GM18526 (cell line): ENCODE measurements around the gene LDHAL6A.

Source experiments
- POLR2A ChIP-seq: IDR thresholded peaks from 3 replicates; pipeline ENCODE4 v1.6.1; 2011; ENCODE audit not compliant: insufficient read length; ENCODE audit errors: extremely low read depth

Gene LDHAL6A

DNA sequence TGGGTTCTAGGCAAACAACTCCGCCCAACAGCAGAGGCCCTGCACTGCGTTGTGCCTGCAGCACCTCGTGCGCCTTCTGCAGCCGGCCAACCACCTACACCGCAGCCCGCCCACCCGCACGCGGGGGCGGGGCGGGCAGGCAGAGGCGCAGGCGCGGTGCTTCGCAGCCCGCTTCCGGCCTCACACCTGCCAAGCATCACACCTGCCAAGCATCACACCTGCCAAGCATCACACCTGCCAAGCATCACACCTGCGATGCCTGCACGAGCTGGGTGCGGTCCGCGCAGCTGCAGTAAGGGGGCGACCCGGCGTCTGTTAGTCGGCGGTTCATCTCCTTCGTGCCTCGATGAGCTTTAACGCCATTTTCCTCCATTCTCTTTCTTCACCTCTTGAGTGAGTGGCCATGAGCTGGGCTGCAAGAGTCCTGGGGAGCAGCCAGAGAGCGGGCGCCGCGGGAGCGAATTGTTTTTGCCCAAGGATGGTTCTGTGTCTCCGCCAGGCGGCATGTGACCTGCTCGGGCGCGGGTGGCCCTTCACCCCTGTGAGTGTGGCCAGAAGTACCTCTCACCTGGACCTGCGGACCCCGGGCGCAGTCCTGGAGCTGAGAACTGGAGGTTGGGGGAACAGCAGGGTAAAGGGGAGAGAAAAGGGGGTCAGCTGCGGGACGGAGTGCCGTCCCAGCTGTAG, at the start of gene LDHAL6A:
Gene LDHAL6A (plus strand): TSS at position 171 of the 687 bp plus-strand sequence. CDS start 825 bp downstream, outside the sequence.
- TF ChIP-seq POLR2A = no peak

GRCh38 chr11:18408558-18409291, 46.9 kb upstream of the LDHAL6A start:
- TF ChIP-seq POLR2A = no peak

- no peak for TF ChIP-seq POLR2A
Observed at GRCh38 chr11:18416459-18416858, 39.2 kb upstream of the LDHAL6A start.

DNA sequence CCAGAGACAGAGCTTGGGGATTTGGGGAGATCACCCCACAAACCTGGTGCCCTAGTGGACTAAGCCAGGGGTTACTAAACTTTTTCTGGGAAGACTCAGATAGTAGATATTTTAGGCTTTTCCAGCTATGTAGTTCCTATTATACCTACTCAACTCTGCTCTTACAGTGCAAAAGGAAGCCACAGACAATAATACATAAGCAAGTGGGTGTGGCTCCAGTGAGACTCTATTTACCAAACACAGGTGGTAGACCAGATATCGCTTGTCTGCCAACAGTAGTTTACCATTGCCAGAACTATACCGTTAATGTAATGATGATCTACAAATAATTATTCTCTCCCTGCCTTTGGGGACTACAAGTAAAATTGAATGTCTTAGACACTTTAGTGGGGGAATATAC, 36.6 kb upstream of the LDHAL6A start:
- no peak for TF ChIP-seq POLR2A

- no peak for TF ChIP-seq POLR2A
Observed at GRCh38 chr11:18420067-18420466, 35.6 kb upstream of the LDHAL6A start.

GRCh38 chr11:18427240-18427639, 28.4 kb upstream of the LDHAL6A start:
- TF ChIP-seq POLR2A = no peak

GRCh38 chr11:18429332-18429731, 26.3 kb upstream of the LDHAL6A start:
- TF ChIP-seq POLR2A = no peak

- TF ChIP-seq POLR2A = no peak
Observed at GRCh38 chr11:18438691-18439090, 17.0 kb upstream of the LDHAL6A start.

- no peak for TF ChIP-seq POLR2A
Observed at GRCh38 chr11:18449251-18449650, 6.4 kb upstream of the LDHAL6A start.

DNA sequence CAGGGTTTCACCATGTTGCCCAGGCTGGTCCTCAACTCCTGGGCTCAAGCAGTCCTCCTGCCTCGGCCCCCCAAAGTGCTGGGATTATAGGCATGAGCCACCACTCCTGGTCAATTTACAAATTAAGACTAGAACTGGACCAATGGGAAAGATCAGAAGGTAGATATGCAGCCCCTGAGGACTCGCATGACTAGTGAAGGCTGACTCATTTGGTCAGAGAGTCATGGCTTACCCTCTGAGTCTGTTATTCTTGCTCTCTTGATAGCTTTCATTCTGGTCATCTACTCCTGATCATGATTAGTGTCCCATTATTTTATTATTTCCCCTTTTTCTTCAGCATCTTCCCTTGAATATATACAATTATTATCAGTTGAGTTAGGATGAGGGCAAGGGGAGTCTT, 2.7 kb upstream of the LDHAL6A start:
- TF ChIP-seq POLR2A = no peak

DNA sequence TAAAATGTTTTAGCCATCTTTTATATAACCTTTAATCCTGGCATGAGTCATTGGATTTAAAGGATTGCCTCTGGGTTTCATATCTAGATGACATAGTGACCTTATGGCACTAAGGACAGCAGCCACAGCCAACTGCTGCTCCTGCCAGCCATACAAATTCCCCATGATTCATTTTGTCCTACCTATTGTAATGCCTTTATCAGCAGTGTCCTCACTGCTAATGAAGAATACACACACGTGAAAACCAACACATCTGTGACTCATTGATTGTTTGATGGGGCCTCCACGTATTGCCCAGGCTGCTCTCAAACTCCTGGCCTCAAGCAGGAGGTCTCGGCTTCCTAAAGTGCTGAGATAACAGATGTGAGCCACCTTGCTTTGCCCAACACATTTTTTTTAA, 1.8 kb downstream of the LDHAL6A start:
- no peak for TF ChIP-seq POLR2A

DNA sequence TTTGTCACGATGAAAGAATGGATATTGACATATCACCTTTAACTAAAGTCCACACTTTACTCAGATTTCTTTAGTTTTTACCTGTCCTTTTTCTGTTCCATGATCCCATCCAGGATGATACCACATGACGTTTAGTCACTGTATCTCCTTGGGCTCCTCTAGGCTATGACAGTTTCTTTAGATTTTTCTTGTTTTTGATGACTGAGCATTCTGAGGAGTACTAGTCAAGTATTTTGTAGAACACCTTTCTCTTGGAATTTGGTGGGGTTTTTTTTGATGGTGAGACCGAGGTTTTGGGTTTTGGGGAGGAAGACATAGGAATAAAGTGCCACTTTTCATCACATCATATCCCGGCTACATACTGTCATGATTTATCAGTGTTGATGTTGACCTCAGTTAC, 4.0 kb downstream of the LDHAL6A start:
- no peak for TF ChIP-seq POLR2A

GRCh38 chr11:18461909-18462308, 6.3 kb downstream of the LDHAL6A start:
- TF ChIP-seq POLR2A = no peak

DNA sequence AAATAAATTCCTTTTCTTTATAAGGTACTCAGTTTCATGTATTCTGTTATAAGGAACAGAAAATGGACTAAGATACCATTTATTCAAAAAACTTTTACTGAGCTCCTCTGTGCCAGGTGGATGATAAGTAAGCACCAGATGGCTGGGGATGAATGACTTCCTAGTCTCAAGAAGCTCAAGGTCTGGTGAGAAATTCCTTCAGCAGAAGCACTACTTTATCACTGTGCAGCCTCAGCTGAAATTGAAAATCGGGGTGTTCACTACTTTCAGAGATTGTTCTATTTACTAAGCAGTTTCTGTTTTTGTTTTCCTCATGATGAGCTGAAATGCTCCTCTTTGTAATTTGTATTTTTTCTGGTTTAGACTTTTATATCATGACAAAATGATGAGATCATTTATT, 7.8 kb downstream of the LDHAL6A start:
- no peak for TF ChIP-seq POLR2A

DNA sequence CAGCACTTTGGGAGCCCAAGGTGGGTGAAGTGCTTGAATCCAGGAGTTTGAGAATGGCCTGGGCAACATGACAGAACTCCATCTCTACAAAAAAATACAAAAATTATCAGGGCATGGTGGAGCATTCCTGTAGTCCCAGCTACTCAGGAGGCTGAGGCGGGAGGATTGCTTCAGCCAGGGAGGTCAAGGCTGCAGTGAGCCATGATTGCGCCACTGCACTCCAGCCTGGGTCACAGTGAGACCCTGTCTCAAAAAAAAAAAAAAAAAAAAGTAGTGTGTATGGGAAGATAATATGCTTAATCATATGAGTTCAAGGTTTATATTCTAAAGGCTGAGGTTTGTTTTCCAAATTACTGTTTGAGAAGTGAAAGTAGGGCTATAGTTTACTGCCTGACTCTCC, 10.7 kb downstream of the LDHAL6A start:
- no peak for TF ChIP-seq POLR2A

DNA sequence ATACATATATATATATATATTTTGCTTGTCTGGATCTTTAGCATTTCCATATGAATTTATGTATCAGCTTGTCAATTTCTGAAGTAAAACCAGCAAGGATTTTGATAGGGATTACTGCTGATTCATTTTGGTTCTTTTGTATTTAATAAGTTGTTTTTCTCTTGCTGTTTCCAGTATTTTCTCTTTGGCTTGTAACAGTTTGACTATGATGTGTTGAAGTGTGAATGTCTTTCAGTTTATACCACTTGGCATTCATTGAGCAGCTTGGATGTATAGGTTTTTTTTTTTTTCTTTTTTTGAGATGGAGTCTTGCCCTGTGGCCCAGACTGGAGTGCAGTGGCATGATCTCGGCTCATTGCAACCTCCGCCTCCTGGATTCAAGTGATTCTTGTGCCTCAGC, 12.4 kb downstream of the LDHAL6A start:
- TF ChIP-seq POLR2A = no peak

DNA sequence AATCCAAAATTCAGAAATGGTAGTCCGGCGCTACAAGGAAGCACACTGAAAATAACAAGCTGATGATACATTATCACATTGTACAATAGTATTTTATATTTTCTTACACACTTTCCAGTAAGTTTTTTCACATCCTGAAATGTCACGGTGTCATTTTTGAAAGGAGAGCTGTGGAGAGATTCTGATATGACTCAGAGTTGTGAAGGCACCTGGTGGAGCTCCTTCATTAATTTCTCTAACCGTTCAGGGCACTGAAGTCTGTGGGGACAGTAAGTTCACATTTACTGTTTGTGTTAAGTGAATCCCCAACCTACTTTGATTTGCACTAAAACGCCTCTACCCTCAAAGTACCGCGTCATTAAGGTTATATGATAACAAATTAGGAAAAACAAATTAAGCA, 13.3 kb downstream of the LDHAL6A start:
- TF ChIP-seq POLR2A = no peak
